ENCODE results near the gene NID1. TPM values are rescaled to one million over a fixed set of nuclear protein-coding genes. Genes with fewer than 3 reads are reported as not detected.

Gene NID1
- total RNA-seq, 1 donor from 2014 or later: 186 TPM

GRCh38 chr1:235989105-235989504 lies 75.8 kb downstream of the NID1 start:
- Mint-ChIP-seq H3K4me3 (ENCODE audit: unreplicated experiment) (peak overlapping the region; percentile 72), H3K36me3 (ENCODE audit: low read depth, unreplicated experiment) (peaks cover 61% of the 10 kb centered on the region), H3K27me3 (ENCODE audit: unreplicated experiment) (peaks cover 8% of the 10 kb centered on the region), H3K9me3 (ENCODE audit: unreplicated experiment) (peaks cover 15% of the 10 kb centered on the region), H3K4me1 (ENCODE audit: unreplicated experiment) (peaks cover 14% of the 10 kb centered on the region), H3K27ac (ENCODE audit: unreplicated experiment) (no peak overlapping the region)
- no peak for TF ChIP-seq CTCF (IDR thresholded peaks at IDR 0.05; ENCODE audit: unreplicated experiment)
- no peak for DNase-seq (ENCODE audit: low spot score)

- Mint-ChIP-seq H3K27ac (ENCODE audit: unreplicated experiment) (no peak overlapping the region), H3K9me3 (ENCODE audit: unreplicated experiment) (peaks cover 15% of the 10 kb centered on the region), H3K36me3 (ENCODE audit: low read depth, unreplicated experiment) (peaks cover 53% of the 10 kb centered on the region), H3K27me3 (ENCODE audit: unreplicated experiment) (peaks cover 7% of the 10 kb centered on the region), H3K4me3 (ENCODE audit: unreplicated experiment) (no peak overlapping the region), H3K4me1 (ENCODE audit: unreplicated experiment) (peaks cover 28% of the 10 kb centered on the region)
- DNase-seq (ENCODE audit: low spot score): no peak
- no peak for TF ChIP-seq CTCF (IDR thresholded peaks at IDR 0.05; ENCODE audit: unreplicated experiment)
Observed at GRCh38 chr1:235986869-235987268, 78.0 kb downstream of the NID1 start.

GRCh38 chr1:235984041-235984825 lies 80.7 kb downstream of the NID1 start:
- Mint-ChIP-seq H3K36me3 (ENCODE audit: low read depth, unreplicated experiment) (peaks cover 55% of the 10 kb centered on the region), H3K27me3 (ENCODE audit: unreplicated experiment) (peaks cover 8% of the 10 kb centered on the region), H3K9me3 (ENCODE audit: unreplicated experiment) (peaks cover 7% of the 10 kb centered on the region), H3K27ac (ENCODE audit: unreplicated experiment) (peak overlapping the region; percentile 79), H3K4me3 (ENCODE audit: unreplicated experiment) (no peak overlapping the region), H3K4me1 (ENCODE audit: unreplicated experiment) (peaks cover 28% of the 10 kb centered on the region)
- no peak for DNase-seq (ENCODE audit: low spot score)
- TF ChIP-seq CTCF (IDR thresholded peaks at IDR 0.05; ENCODE audit: unreplicated experiment): no peak

GRCh38 chr1:235980976-235981375 lies 83.9 kb downstream of the NID1 start:
- H3K4me3 Mint-ChIP-seq (ENCODE audit: unreplicated experiment): no peak overlapping the region
- no peak for DNase-seq (ENCODE audit: low spot score)
- H3K4me1 Mint-ChIP-seq (ENCODE audit: unreplicated experiment): peaks cover 21% of the 10 kb centered on the region
- H3K27ac Mint-ChIP-seq (ENCODE audit: unreplicated experiment): no peak overlapping the region
- H3K9me3 Mint-ChIP-seq (ENCODE audit: unreplicated experiment): peaks cover 10% of the 10 kb centered on the region
- TF ChIP-seq CTCF (IDR thresholded peaks at IDR 0.05; ENCODE audit: unreplicated experiment): no peak
- H3K36me3 Mint-ChIP-seq (ENCODE audit: low read depth, unreplicated experiment): peaks cover 69% of the 10 kb centered on the region
- H3K27me3 Mint-ChIP-seq (ENCODE audit: unreplicated experiment): peaks cover 10% of the 10 kb centered on the region

- H3K27ac Mint-ChIP-seq (ENCODE audit: unreplicated experiment): no peak overlapping the region
- peaks cover 67% of the 10 kb centered on the region for H3K36me3 Mint-ChIP-seq (ENCODE audit: low read depth, unreplicated experiment)
- TF ChIP-seq CTCF (IDR thresholded peaks at IDR 0.05; ENCODE audit: unreplicated experiment): no peak
- peaks cover 10% of the 10 kb centered on the region for H3K9me3 Mint-ChIP-seq (ENCODE audit: unreplicated experiment)
- H3K4me3 Mint-ChIP-seq (ENCODE audit: unreplicated experiment): no peak overlapping the region
- peaks cover 21% of the 10 kb centered on the region for H3K4me1 Mint-ChIP-seq (ENCODE audit: unreplicated experiment)
- H3K27me3 Mint-ChIP-seq (ENCODE audit: unreplicated experiment): peaks cover 10% of the 10 kb centered on the region
- no peak for DNase-seq (ENCODE audit: low spot score)
Observed at GRCh38 chr1:235979716-235980333, 85.1 kb downstream of the NID1 start.

All from endothelial cell (in vitro differentiated cells).